Uterus (tissue), 4 donors: ENCODE measurements around the gene LIX1L. TPM values are rescaled to one million over a fixed set of nuclear protein-coding genes. Genes with fewer than 3 reads are reported as not detected.
"Not testable (repeated sequence)": the region's sequence is repeated elsewhere in the genome, so short reads cannot be mapped to it uniquely, and the experiment has no call there.

Experiments used
- DNase-seq, 2 donors: peaks; one replicate each; pipeline ENCODE4 v3.0.0-alpha.2; 2019 to 2020
- H3K27ac ChIP-seq, 2 donors: fragments of 200-600 bp; sonication (generic); 1 replicate in 1 of 2; 2 replicates in 1 of 2; pipeline ENCODE4 v1.5.1; 2016 to 2018
- H3K27me3 ChIP-seq, 2 donors: fragments of 200-600 bp; sonication (generic); one replicate each; pipeline ENCODE4 v1.5.1; 2018 to 2019; ENCODE audit warnings: control low read depth in 1 of 2
- H3K36me3 ChIP-seq, 2 donors: fragments of 200-600 bp; sonication (generic); one replicate each; pipeline ENCODE4 v1.5.1; 2019; ENCODE audit warnings: control low read depth in 1 of 2
- H3K4me1 ChIP-seq, 2 donors: fragments of 200-600 bp; sonication (generic); one replicate each; pipeline ENCODE4 v1.5.1; 2018 to 2019; ENCODE audit warnings: control low read depth in 1 of 2
- H3K4me3 ChIP-seq, 2 donors: fragments of 200-600 bp; sonication (generic); 1 replicate in 1 of 2; 2 replicates in 1 of 2; pipeline ENCODE4 v1.5.1; 2018 to 2019; ENCODE audit warnings: mild to moderate bottlenecking in 1 of 2
- H3K9me3 ChIP-seq, 2 donors: fragments of 200-600 bp; sonication (generic); one replicate each; pipeline ENCODE4 v1.5.1; 2019; ENCODE audit warnings: control low read depth in 1 of 2
- POLR2A ChIP-seq, 2 donors: fragments of 450-650 bp; IDR thresholded peaks; one replicate each; pipeline ENCODE4 v1.6.1; 2016; ENCODE audit warnings: antibody characterized with exemption in 2 of 2, mild to moderate bottlenecking in 1 of 2, moderate library complexity in 1 of 2
- intact Hi-C: fragments of 100-400 bp; cut with DNase I; formaldehyde crosslinking; loops from one replicate; pipeline ENCODE4 v1.15.1; 2023; ENCODE audit warnings: low total_unique reads
- total RNA-seq, 4 donors: library from RNA; depleted of rRNA in 3 of 4; stranded (reverse); fragments of >200 nt in 3 of 4; gene quantifications; one replicate each; pipeline versions ENCODE4 v1.1.0 to v1.2.4, GENCODE V29; 2014 to 2023
- TF ChIP-seq, protein P1 (sequence below), 4 experiments: fragments of 200-600 bp in 2 of 4; fragments of 450-650 bp in 2 of 4; sonication (generic) in 2 of 4; IDR thresholded peaks; one replicate each; pipeline ENCODE4 v1.5.1; 2016 to 2019; ENCODE audit warnings: antibody characterized with exemption in 4 of 4, mild to moderate bottlenecking in 2 of 4, moderate library complexity in 1 of 4
- donor health status: DM: yes; HTN: yes; CAD: no.

The LIX1L gene
- total RNA-seq, 4 donors from 2014 or later: 12.3 to 69.0 (median 32.2) TPM

- no peak overlapping the region for H3K4me3 ChIP-seq
- no peak for DNase-seq
- no peak overlapping the region for H3K27ac ChIP-seq
- no peaks in the 10 kb centered on the region for H3K4me1 ChIP-seq
- no peaks in the 10 kb centered on the region for H3K27me3 ChIP-seq
- H3K36me3 ChIP-seq: no peaks in the 10 kb centered on the region
- H3K9me3 ChIP-seq: no peaks in the 10 kb centered on the region
- no peak for TF ChIP-seq POLR2A (IDR thresholded peaks at IDR 0.05)
- TF ChIP-seq, protein P1, sequence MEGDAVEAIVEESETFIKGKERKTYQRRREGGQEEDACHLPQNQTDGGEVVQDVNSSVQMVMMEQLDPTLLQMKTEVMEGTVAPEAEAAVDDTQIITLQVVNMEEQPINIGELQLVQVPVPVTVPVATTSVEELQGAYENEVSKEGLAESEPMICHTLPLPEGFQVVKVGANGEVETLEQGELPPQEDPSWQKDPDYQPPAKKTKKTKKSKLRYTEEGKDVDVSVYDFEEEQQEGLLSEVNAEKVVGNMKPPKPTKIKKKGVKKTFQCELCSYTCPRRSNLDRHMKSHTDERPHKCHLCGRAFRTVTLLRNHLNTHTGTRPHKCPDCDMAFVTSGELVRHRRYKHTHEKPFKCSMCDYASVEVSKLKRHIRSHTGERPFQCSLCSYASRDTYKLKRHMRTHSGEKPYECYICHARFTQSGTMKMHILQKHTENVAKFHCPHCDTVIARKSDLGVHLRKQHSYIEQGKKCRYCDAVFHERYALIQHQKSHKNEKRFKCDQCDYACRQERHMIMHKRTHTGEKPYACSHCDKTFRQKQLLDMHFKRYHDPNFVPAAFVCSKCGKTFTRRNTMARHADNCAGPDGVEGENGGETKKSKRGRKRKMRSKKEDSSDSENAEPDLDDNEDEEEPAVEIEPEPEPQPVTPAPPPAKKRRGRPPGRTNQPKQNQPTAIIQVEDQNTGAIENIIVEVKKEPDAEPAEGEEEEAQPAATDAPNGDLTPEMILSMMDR (IDR thresholded peaks at IDR 0.05): no peak
- intact Hi-C loops: no loop called here
These were observed 20.4 kb downstream of the LIX1L start for GRCh38 chr1:145937436-145937835.

GRCh38 chr1:145936247-145936646 is 21.6 kb downstream of the LIX1L start:
- intact Hi-C loops: no loop called here
- no peak for DNase-seq
- no peak for TF ChIP-seq POLR2A (IDR thresholded peaks at IDR 0.05)
- TF ChIP-seq, protein P1 (IDR thresholded peaks at IDR 0.05): no peak
- H3K27ac ChIP-seq: no peak overlapping the region
- no peaks in the 10 kb centered on the region for H3K9me3 ChIP-seq
- no peaks in the 10 kb centered on the region for H3K27me3 ChIP-seq
- H3K36me3 ChIP-seq: no peaks in the 10 kb centered on the region
- H3K4me1 ChIP-seq: no peaks in the 10 kb centered on the region
- H3K4me3 ChIP-seq: no peak overlapping the region

DNA sequence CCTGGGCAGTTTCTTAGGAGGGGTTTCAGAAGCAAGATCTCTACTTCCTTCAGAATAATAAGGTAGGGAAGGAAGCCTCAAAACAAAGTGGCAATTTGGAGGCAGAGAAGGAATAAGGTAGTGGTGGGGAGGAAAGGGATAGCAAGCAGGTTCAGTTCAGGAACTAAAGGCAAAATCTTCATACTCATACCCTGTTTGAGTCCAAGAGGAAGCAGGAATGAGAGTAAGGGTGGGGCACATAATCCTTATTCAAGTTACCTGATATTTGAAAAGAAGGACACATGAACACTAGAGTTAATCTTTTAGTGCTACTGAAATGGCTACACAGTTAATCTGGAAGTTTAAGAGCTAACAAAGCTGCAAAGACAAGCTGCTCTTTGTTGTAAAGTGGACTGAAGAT is 22.1 kb downstream of the LIX1L start:
- no peaks in the 10 kb centered on the region for H3K4me1 ChIP-seq
- H3K36me3 ChIP-seq: no peaks in the 10 kb centered on the region
- H3K27ac ChIP-seq: no peak overlapping the region
- intact Hi-C loops: no loop called here
- TF ChIP-seq, protein P1 (IDR thresholded peaks at IDR 0.05): no peak
- no peak for TF ChIP-seq POLR2A (IDR thresholded peaks at IDR 0.05)
- no peak for DNase-seq
- H3K9me3 ChIP-seq: no peaks in the 10 kb centered on the region
- no peak overlapping the region for H3K4me3 ChIP-seq
- no peaks in the 10 kb centered on the region for H3K27me3 ChIP-seq

GRCh38 chr1:145932522-145933009 is 25.3 kb downstream of the LIX1L start:
- H3K9me3 ChIP-seq, DNase-seq, intact Hi-C loops, H3K27ac ChIP-seq, H3K36me3 ChIP-seq, H3K27me3 ChIP-seq, H3K4me3 ChIP-seq, H3K4me1 ChIP-seq: not testable (repeated sequence)

DNA sequence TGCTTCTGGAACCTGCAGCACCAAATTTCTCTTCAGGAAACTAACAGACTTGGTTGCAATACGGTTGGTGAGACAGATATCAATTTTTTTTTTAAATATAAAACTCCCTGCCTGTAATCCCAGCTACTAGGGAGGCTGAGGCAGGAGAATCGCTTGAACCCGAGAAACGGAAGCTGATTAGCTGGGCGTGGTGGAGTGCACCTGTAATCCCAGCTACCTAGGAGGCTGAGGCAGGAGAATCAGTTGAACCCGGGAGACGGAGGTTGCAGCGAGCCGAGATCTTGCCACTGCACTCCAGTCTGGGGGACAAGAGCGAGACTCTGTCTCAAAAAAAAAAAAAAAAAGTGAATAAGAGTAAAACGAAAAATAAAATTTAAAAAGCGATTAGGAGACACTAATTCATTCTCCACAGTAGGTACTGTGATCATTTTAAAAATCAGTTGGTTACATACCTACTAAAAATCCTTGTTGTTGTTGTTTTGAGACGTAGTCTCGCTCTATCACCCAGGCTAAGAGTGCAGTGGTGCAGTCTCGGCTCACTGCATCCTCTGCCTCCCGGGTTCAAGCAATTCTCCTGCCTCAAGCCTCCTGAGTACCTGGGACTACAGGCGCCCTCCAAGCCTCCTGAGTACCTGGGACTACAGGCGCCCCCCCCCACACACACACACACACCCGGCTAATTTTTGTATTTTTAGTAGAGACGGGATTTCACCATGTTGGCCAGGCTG is 29.7 kb downstream of the LIX1L start:
- H3K27ac ChIP-seq: peak overlapping the region; percentile 95 to 98
- no peaks in the 10 kb centered on the region for H3K9me3 ChIP-seq
- peak overlapping the region; percentile 75 to 85 for H3K4me3 ChIP-seq
- TF ChIP-seq, protein P1 (IDR thresholded peaks at IDR 0.05): no peak
- no peak for TF ChIP-seq POLR2A (IDR thresholded peaks at IDR 0.05)
- intact Hi-C loops: no loop called here
- no peaks in the 10 kb centered on the region for H3K27me3 ChIP-seq
- peaks cover 0 to 7% of the 10 kb centered on the region in 2 donors for H3K4me1 ChIP-seq
- no peak for DNase-seq
- H3K36me3 ChIP-seq: no peaks in the 10 kb centered on the region
